ENCODE measurements around the gene SLC34A3.
A peak's percentile ranks its signal among the peaks of the same experiment; 100 is the strongest.

The SLC34A3 gene

DNA sequence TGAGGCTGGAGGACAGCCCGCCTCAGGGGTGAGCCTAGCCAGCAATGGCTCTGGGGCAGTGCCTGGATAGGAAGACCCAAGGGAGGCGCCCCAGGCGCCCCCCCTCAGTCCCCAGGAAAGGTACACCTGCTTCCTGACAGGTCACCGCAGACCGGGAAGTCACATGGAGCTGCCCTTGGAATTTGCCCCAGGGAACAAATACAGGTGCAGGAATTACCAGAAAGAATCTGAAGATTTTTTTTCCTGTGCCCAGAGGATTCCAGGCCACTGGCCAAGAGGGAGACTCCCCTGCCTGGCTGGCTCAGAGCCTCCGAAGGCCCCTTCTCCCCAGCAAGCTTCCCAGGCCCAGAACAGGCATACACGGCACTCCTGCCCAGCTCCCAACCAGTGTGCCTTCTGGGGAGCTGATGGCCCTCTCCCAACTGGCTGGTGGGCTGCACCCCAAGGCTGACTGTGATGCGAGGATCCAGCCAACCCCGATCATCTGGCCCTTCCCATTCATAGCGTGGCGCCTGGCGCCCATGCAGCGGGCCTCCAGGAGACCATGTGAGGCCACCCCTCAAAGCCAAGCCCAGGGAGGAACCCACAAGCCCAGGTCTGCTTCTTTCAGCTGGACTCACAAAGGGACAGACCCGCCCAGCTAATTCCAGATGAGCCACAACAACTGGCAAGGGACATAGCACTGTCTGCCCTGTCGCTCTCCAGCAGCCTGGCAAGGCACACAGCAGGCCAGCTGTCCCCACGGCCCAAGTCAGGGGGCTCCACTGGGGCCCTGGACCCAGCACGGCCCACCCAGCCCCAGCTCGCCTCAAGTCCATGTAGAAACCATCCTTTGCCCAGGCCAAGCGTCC, 32.4 kb upstream of the SLC34A3 start:
- no peak for DNase-seq

DNA sequence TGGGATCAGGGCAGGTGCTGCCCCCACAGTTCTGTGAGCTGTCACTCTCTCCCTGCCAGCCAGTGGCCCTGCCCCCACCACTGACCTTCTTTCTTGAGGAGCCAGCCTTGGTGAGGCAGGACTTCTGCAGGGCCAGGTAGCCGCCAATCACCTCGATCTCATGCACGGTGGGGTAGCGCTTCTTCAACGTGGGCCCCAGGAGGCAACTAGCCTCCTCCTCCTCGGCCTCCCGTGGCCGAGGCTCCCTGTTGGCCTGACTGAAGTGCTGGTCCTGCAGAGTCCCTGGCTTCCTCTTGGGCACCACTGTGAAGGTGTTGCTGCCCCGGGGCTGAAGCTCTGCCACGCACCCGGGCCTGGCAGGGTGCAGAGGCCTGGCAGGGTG, 31.8 kb upstream of the SLC34A3 start:
- DNase-seq: no peak

DNA sequence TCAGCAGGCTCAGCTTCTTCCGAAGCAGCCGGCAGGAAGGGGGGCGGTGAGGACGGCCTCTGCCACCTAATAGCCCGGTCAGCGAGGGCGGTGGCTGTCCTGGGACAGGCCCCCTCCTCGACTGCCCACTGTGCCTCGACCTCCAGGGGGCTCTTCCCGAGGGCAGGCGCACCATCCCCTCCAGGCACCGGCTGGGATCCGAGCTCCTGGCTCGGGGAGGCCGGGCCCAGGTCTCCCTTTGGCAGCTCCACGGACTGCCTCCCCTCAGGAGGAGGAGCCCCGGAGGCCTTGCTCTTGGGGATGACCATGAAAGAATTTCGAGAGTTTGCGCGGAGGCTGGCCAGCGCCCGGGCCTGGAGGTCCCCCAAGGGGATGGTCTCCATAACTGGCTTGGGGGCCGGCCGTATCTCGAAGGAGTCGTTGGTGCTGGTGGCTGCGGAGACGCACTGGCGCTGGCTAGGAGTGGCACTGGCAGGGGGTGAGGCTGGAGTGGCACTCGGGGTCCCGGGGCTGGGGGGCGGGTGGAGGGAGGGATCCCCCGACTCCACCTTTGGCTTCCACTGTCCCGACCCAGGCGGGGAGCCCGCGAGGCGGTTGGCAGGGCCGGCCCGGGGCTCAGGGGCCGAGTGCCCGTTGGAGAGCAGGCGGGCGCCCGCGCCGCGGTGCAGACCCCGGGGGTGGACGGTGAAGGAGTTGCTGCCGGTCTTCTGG, 31.1 kb upstream of the SLC34A3 start:
- no peak for DNase-seq

DNA sequence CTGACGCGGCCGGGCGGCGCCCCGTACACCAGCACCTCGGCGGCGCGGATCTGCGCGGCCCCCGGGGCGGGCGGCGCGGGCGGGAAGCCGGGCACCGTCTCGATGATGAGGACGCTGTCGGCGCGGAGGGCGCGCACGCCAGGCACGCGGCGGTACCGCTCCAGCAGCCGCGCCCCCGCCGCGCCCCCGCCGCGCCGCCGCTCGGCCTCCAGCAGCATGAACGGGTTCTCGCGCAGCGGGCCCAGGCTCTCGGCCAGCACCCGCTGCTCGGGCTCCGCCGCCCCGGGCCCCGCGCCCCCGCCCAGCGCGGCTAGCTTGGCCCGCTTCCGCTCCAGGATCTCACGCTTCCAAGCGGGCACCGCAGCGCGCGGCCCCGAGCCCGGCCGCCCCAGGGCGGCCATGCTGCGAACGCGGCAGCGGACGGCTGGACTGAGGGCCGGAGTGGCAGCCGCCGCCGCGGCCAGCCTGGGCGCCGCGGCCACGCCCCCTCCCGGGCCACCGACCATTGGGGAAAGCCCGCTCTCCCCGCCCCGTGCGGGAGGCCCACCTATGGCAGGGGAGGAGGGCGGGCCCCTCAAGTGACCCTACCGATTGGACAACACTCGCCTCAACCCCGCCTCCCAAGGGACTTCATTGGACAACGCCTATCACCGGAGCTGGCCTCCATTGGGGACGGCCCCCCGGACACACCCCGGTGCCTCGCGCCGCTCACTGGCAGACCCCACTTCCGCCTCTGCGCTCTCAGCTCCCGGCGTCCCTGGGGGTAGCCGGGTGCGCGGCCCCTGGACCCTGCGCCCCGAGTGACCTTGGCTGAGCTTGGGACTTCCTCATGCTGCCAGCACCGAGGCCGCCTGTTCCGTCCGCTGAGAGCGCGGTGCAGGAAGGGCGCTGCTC, 30.1 kb upstream of the SLC34A3 start, which contains the start of gene TPRN:
TSS of gene TPRN (minus strand) at position 431 of the 894 bp plus-strand sequence. CDS start at position 401, 30 bp downstream.
- peak; percentile 96 to 99 for DNase-seq

DNA sequence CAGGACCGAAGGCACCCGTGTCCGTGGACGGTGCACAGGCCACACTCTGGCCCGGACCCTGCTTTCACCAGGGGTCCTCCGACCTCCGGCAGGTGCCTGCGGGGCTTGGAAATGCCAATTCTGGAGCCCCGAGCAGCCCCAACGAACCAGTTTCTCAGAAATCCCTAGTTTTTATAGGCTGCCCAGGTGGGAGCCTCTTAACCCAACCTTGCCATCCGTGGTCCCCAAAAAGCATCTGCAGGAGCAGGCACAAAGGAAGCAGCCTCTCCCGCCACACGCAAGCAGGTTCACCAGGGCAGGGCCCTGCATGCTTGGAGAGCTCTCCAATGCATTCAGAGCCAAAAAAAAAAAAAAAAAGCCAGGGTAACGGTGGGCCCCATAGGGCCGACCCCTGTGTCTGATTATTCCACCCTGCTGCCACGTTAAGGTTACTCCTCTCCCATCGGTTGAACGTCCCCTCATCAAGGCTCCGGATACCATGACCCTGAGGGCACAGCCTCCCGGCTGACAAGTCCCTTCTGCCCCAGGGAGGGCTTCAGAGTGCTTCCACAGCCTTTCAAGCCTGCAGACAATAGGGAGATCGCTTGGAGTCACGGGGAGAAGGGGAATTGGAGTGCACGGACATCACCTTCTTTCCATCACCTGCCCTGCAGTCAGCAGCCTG, 29.4 kb upstream of the SLC34A3 start:
- DNase-seq: no peak

DNA sequence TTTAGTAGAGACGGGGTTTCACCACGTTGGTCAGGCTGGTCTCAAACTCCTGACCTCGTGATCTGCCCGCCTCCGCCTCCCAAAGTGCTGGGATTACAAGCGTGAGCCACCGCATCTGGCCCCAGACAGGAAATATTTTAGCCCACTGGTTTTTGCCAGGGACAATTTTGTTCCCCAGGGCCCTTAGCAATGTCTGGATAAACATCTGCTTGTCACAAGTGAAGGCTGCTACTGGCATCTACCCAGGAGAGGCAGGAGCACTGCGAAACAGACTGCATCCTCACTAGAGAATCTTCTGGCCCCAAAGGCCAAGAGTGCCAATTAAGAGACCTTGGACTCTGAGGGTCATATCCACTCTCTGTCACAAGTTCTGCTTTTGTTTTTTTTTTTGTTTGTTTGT, 27.7 kb upstream of the SLC34A3 start:
- no peak for DNase-seq

DNA sequence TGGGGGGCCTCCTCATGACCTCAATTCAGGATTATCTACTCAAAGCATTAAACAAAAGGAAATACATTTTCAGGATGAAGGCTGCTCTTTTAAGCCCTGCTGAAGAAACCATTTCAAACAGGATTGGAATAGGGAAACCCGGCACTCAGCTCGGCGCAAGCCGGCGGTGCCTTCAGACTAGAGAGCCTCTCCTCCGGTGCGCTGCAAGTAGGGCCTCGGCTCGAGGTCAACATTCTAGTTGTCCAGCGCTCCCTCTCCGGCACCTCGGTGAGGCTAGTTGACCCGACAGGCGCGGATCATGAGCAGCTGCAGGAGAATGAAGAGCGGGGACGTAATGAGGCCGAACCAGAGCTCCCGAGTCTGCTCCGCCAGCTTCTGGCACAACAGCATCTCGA, 26.0 kb upstream of the SLC34A3 start:
- no peak for DNase-seq

DNA sequence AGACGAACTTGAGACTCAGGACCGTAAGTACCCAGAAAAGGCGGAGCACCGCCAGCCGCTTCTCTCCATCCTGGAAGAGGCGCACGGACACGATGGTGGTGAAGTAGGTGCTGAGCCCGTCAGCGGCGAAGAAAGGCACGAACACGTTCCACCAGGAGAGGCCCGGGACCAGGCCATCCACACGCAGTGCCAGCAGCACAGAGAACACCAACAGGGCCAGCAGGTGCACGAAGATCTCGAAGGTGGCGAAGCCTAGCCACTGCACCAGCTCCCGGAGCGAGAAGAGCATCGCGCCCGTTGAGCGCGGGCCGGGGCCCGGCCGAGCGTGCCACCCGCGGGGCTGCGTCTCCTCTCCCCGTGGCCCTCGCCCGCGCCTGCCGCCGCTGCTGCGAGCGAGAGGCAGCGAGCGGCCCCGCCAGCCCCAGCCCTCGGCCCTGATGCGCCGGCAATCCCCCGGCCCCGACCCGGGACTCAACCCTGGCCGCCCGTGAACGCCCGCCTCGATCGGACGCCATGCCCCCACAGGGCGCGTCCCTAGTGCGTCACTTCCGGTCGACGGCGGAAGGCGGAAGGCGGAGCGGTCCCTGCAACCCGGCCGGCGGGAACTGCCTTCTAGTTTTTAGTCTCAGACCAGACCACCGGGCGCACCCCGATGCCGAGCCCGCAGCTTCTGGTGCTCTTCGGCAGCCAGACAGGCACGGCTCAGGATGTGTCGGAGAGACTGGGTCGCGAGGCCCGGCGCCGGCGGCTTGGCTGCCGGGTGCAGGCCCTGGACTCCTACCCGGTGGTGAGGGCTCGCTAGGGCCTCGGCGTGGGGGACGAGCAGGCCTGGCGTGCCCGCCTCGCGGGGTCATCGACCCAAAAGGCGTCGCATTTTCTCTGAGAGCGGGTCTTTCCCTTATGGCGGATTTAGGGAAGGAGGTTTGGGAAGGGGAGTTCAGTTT, 25.3 kb upstream of the SLC34A3 start, which contains the start of the genes NDOR1 and TMEM203:
TSS of gene NDOR1 (plus strand) at position 575 of the 944 bp plus-strand sequence. CDS start at position 653, 78 bp downstream.
TSS of gene TMEM203 (minus strand) at position 523 of the 944 bp plus-strand sequence. CDS start at position 289, 234 bp downstream.
- DNase-seq: peak; percentile 88 to 94

DNA sequence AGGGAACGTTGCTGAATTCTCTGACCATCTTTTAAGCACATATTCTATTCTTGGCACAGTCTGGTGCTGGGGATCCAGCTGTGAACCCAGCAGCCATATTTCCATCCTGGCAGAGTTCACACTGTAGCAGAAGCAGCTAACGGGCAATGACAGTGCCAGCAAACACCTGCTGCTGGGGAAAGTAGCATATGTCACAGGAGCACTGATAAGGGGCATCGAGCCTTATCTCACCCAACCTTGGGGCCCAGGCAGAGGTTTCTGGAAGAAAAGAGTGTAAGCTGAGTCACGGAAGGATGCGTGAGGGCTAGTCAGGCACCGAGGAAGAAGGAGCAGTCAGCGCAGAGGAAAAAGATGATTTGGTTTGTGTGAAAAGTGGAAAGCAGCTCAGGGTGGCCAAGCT, 24.1 kb upstream of the SLC34A3 start:
- no peak for DNase-seq

DNA sequence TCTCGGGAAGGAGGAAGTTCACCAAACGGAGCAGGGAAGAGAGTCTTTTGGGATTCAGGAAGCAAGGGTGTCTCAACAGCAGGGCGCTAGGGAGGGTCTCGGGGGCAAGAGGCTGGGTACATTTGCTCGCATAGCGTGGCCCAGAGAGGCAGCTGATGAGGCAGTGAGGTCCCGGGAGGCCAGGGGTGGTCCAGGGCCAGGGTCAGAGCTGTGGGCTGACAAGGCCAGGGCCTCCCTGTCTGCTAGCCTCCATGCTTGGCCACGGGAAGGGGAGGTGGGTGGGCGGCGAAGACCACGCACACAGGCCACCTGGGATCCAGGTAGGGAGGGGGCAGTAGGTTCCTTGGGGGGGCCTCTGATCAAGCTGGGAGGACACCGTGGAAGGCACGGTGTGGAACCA, 19.2 kb upstream of the SLC34A3 start:
- no peak for DNase-seq

DNA sequence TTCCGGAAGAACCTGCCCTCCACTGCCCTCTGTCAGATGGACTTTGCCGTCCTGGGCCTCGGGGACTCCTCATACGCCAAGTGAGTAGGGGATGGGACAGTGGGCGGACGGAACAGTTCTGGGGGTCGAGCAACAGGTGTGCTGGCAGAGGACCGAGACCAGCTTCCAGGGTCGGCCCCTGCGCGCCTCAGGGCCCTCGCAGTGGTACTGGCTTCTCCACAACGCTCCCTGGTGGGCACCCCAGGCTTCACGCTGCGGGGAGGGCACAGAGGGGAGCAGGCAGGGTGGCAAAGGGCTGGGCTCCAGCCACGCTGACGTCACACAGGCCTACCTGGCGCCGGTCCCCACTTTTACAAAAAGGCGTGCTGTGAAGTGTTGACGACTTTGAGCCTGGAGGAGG, 18.2 kb upstream of the SLC34A3 start:
- DNase-seq: no peak

DNA sequence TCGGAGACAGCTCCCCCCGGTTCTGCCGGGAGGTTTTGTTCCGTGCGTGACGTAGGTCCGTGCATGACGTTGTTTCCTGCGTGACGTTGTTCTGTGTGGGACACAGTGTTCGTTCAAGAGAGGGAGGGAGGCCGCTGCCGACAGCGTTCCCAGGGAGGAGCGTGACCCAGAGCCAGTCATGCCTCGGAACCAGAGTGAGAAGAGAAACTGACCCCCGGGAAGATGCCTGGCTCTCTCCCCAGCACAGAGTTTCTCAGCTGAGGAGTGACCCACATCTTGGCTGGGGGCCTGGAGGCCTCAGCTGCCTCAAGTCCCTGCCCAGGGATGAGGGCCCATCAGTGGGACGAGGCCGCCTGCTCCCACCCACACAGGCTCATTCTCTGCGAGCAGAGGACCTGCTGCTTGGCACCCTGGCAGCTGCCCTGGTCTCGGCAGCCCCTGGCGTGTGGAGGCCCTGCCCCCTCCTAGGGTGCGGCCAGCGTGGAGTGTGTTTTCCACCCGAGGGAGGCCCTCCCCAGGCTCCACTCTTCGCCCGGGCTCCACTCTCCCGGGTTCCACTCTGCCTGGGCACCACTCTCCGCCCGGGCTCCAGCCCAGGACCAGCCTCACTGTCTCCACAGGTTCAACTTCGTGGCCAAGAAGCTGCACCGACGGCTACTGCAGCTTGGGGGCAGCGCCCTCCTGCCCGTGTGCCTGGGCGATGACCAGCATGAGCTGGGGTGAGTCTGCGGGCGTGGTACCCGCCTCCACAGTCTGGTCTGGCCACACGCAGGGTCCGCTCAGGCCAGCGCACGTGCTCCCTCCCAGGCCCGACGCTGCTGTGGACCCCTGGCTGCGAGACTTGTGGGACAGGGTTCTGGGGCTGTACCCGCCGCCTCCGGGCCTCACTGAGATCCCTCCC, 17.3 kb upstream of the SLC34A3 start:
- no peak for DNase-seq

DNA sequence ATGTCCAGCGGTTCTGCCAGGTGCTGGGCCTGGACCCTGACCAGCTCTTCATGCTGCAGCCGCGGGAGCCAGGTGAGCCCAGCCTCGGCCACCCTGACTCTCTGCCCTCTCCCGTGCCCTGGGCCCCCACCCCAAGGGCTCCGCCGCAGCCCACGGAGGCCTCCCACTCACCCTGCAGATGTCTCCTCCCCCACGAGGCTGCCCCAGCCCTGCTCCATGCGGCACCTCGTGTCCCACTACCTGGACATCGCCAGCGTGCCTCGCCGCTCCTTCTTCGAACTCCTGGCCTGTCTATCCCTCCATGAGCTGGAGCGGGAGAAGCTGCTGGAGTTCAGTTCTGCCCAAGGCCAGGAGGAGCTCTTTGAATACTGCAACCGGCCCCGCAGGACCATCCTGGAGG, 16.1 kb upstream of the SLC34A3 start:
- no peak for DNase-seq

DNA sequence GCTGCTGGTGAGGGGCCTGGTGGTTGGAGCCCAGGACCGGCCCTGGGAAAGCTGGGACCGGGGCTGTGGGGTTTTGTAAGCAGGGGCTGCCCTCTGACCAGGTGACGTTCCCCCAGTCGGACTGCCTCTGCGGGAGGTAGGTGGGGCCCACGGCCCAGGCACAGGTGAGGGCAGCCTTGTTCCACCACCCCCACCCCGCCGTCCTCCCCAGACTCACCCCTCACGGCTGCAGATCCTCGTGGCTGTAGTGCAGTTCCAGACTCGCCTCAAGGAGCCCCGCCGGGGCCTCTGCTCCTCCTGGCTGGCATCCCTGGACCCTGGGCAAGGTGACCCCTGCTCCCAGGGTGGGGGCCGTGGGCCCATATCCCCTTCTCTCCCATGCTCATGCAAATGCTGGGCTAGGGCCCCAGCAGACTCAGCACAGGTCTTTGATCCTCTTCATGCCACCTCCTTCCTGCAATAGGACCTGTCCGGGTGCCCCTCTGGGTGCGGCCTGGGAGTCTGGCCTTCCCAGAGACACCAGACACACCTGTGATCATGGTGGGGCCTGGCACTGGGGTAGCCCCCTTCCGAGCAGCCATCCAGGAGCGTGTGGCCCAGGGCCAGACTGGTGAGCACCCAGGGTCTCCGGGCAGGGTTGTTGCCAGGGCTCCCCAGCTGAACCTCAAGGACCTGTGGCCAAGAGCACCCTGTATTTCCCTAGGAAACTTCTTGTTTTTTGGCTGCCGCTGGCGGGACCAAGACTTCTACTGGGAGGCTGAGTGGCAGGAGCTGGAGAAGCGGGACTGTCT, 15.3 kb upstream of the SLC34A3 start:
- no peak for DNase-seq

DNA sequence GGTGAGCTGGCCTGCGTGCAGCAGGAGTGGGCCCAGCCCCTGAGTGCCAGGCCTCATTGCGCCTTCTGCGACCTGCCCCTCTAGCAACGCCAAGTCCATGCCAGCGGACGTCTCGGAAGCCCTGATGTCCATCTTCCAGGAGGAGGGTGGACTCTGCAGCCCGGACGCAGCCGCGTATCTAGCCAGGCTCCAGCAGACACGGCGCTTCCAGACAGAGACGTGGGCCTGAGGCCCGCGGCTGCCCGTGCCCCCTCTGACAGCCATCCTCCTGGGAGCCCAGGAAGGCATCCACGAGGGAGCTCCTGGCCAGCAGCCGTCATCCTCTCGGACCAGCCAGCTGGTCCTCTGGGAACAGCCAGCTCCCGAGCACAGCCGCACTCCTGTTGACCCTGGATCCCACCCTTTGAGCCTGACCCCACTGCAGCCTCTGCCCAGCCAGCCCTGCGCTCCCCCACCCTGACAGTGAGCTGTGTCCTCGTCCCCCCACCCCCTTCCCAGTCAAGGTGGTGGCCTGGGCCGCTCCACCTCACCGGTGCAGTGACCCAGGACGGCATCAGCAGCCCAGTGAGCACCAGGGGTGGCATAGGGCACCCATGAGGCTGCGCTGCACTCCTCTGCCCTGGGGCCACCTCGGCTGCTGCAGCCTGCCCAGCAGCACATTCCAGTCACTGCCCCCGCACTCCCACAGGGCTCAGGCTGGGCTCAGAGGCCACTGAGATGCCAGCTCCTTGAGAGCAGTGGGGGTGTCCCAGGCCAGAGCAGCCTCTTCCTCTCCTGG, 14.3 kb upstream of the SLC34A3 start:
- DNase-seq: no peak

DNA sequence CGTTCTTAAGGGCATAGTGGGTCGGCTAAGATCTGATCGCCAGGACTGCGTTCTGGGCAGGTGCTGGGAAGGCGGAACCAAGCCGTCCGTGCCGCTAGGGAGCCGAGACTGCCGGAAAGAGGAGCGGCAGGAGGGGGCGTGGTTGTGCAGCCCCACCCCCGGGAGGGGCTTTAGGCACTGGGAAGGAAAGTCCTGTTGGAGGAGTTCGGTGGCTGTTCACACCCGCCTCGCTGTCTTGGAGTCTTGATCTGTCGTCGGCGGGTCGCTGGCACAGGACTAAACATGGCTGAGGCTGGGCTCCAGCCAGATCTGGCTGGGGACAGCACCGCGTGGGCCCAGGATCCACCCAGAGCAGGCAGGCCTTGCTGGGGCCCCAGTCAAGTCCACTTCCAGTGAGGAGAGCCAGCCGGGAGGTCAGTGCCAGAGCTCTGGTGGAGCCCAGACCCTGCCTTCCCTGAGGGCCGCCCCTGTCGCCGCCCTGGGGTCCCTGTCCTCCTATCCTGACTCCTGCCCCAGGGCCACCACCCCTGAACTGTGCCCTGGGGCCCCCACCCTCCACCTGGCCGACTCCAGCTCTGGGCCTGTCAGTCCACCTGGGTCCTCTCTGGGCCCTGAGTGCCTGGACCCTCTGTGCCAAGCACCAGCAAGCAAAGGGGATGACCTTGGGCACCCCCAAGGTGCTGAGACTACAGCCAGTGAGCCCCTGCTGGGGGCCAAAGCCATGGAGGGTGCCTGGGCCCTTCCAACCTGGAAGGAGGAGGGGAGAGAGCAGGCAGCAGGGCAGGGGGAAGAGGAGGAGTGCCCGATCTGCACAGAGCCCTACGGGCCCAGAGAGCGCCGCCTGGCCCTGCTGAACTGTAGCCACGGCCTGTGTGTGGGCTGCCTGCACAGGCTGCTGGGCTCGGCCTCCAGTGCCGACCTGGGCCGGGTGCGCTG, 13.2 kb upstream of the SLC34A3 start:
- DNase-seq: no peak

DNA sequence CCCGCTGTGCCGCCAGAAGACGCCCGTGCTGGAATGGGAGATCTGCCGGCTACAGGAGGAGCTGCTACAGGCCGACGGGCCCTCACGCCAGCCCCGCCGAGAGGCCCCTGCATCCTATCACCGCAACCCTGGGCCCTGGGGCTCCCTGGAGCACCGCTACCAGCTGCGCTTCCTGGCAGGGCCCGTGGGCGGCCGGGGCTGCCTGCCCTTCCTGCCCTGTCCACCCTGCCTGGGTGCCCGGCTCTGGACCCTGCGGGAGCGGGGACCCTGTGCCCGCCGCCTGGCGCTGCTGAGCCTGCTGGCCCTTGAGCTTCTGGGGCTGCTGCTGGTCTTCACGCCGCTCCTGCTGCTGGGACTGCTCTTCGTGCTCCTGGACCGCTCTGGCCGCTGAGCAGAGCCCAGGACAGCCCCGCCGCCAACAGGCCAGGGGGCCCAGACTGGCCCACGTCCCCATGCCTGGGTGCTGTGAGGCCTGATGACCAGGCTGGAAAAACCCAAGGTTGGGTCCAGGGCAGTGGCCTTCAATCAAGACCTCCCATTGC, 12.4 kb upstream of the SLC34A3 start:
- no peak for DNase-seq
